NCI-H146 (cell line): Measurements from ENCODE around the gene AFMID.
"Not testable (repeated sequence)": the region's sequence is repeated elsewhere in the genome, so short reads cannot be mapped to it uniquely, and the experiment has no call there.

Experiments
- DNase-seq: peaks from one replicate; lab custom pipeline; 2025; lab: John Stamatoyannopoulos, UW

AFMID gene

GRCh38 chr17:78186692-78187595, at the start of gene AFMID, which contains the start of gene TK1:
AFMID (plus strand) TSS chr17:78187362; CDS start chr17:78187371, 9 bp downstream.
TK1 (minus strand) TSS chr17:78187052; CDS start chr17:78186994, 58 bp downstream.
- DNase-seq, result peak; percentile 98

GRCh38 chr17:78137392-78138203, 49.6 kb upstream of the AFMID start:
- no peak for DNase-seq

- no peak for DNase-seq
These were observed 48.7 kb upstream of the AFMID start for GRCh38 chr17:78138204-78139060.

- DNase-seq, result not testable (repeated sequence)
These were observed 47.3 kb upstream of the AFMID start for GRCh38 chr17:78139861-78140168.

GRCh38 chr17:78140169-78141051, 46.8 kb upstream of the AFMID start:
- peak; percentile 99 for DNase-seq

- DNase-seq, result no peak
These were observed 45.6 kb upstream of the AFMID start for GRCh38 chr17:78141437-78142118.

GRCh38 chr17:78142119-78142861, 44.9 kb upstream of the AFMID start:
- no peak for DNase-seq

GRCh38 chr17:78143214-78144146, 43.7 kb upstream of the AFMID start:
- no peak for DNase-seq

GRCh38 chr17:78144147-78144719, 42.9 kb upstream of the AFMID start:
- no peak for DNase-seq

GRCh38 chr17:78144736-78145641, 42.2 kb upstream of the AFMID start:
- DNase-seq, result no peak

GRCh38 chr17:78146471-78146869, 40.7 kb upstream of the AFMID start:
- DNase-seq, result no peak

GRCh38 chr17:78146881-78147280, 40.3 kb upstream of the AFMID start:
- DNase-seq, result no peak

GRCh38 chr17:78147315-78147998, 39.7 kb upstream of the AFMID start:
- DNase-seq, result no peak

- DNase-seq, result no peak
These were observed 38.7 kb upstream of the AFMID start for GRCh38 chr17:78148286-78149016.

GRCh38 chr17:78151514-78152008, 35.6 kb upstream of the AFMID start:
- DNase-seq, result no peak
